Measurements from ENCODE around the gene NRCAM.

- TF ChIP-seq PATZ1 (CRISPR knock-in tag; IDR thresholded peaks at IDR 0.05; ENCODE audit: borderline replicate concordance) (no peak), ZC3H10 (CRISPR knock-in tag; IDR thresholded peaks at IDR 0.05) (no peak), ZNF565 (CRISPR knock-in tag; conservative IDR thresholded peaks at IDR 0.05; ENCODE audit: low read depth) (no peak), PPARA (CRISPR knock-in tag; IDR thresholded peaks at IDR 0.05; ENCODE audit: borderline replicate concordance) (no peak), BACH2 (CRISPR knock-in tag; IDR thresholded peaks at IDR 0.05; ENCODE audit: borderline replicate concordance) (no peak), TOX (CRISPR knock-in tag; IDR thresholded peaks at IDR 0.05; ENCODE audit: borderline replicate concordance) (no peak), CSRNP3 (CRISPR knock-in tag; IDR thresholded peaks at IDR 0.05) (no peak), ZFP30 (CRISPR knock-in tag; IDR thresholded peaks at IDR 0.05) (no peak), TCF4 (CRISPR knock-in tag; IDR thresholded peaks at IDR 0.05; ENCODE audit: borderline replicate concordance) (no peak), SNAI2 (CRISPR knock-in tag; IDR thresholded peaks at IDR 0.05) (no peak), TSHZ2 (CRISPR knock-in tag; IDR thresholded peaks at IDR 0.05) (no peak), ARNTL (CRISPR knock-in tag; IDR thresholded peaks at IDR 0.05; ENCODE audit: borderline replicate concordance, low read depth) (no peak)
These were observed 51.5 kb downstream of the NRCAM start for GRCh38 chr7:108404509-108405420.
